H9 (cell line): ENCODE data around the gene TPBGL. TPM values are rescaled to one million over a fixed set of nuclear protein-coding genes. Genes with fewer than 3 reads are reported as not detected.

Experiments used
- DNase-seq: peaks from one replicate; pipeline ENCODE4 v3.0.0-alpha.2; 2017
- H2AFZ ChIP-seq: one replicate; pipeline ENCODE4 v1.6.1; 2013; ENCODE audit warnings: mild to moderate bottlenecking, low read length, control low read depth, moderate library complexity
- H2AK5ac ChIP-seq: 2 replicates; pipeline ENCODE4 v1.6.1; 2013; ENCODE audit warnings: low read length, control low read depth, mixed read lengths; ENCODE audit not compliant: insufficient read length
- H2BK120ac ChIP-seq: one replicate; pipeline ENCODE4 v1.6.1; 2013; ENCODE audit warnings: low read depth, mild to moderate bottlenecking, low read length, control low read depth, inconsistent platforms; ENCODE audit not compliant: poor library complexity, severe bottlenecking
- H2BK12ac ChIP-seq: 2 replicates; pipeline ENCODE4 v1.6.1; 2013; ENCODE audit warnings: low read length, control low read depth, mixed read lengths, low read depth; ENCODE audit not compliant: insufficient read length
- H2BK15ac ChIP-seq: 2 replicates; pipeline ENCODE4 v1.6.1; 2013; ENCODE audit warnings: low read depth, low read length, control low read depth
- H2BK20ac ChIP-seq: one replicate; pipeline ENCODE4 v1.6.1; 2013; ENCODE audit warnings: low read depth, mild to moderate bottlenecking, low read length, control low read depth, inconsistent platforms; ENCODE audit not compliant: poor library complexity, severe bottlenecking
- H2BK5ac ChIP-seq: 2 replicates; pipeline ENCODE4 v1.6.1; 2013; ENCODE audit warnings: low read length, control low read depth, mixed read lengths; ENCODE audit not compliant: insufficient read length
- H3K14ac ChIP-seq: 2 replicates; pipeline ENCODE4 v1.6.1; 2013; ENCODE audit warnings: low read length, control low read depth; ENCODE audit not compliant: insufficient read depth
- H3K18ac ChIP-seq: 2 replicates; pipeline ENCODE4 v1.6.1; 2013; ENCODE audit warnings: low read depth, mild to moderate bottlenecking, mixed read lengths, low read length, control low read depth; ENCODE audit not compliant: insufficient read length
- H3K23ac ChIP-seq: 2 replicates; pipeline ENCODE4 v1.6.1; 2013; ENCODE audit warnings: low read length, control low read depth, mixed read lengths, low read depth; ENCODE audit not compliant: insufficient read length
- H3K23me2 ChIP-seq: 2 replicates; pipeline ENCODE4 v1.6.1; 2013; ENCODE audit warnings: low read depth, mild to moderate bottlenecking, mixed read lengths, low read length, control low read depth; ENCODE audit not compliant: insufficient read length, poor library complexity, severe bottlenecking
- H3K27ac ChIP-seq: 2 replicates; pipeline ENCODE4 v1.5.1; 2013; ENCODE audit warnings: low read length, control low read depth, mixed read lengths, low read depth; ENCODE audit not compliant: insufficient read length
- H3K27me3 ChIP-seq: 2 replicates; pipeline ENCODE4 v1.6.1; 2013; ENCODE audit warnings: low read length, control low read depth, inconsistent platforms; ENCODE audit not compliant: insufficient read depth
- H3K4ac ChIP-seq: 2 replicates; pipeline ENCODE4 v1.6.1; 2013; ENCODE audit warnings: low read depth, mild to moderate bottlenecking, control low read depth, inconsistent platforms, low read length, moderate library complexity
- H3K4me1 ChIP-seq: 2 replicates; pipeline ENCODE4 v1.6.1; 2013; ENCODE audit warnings: low read length, control low read depth, inconsistent platforms; ENCODE audit not compliant: insufficient read depth
- H3K4me2 ChIP-seq: 2 replicates; pipeline ENCODE4 v1.6.1; 2013; ENCODE audit warnings: low read length, control low read depth, mixed read lengths; ENCODE audit not compliant: insufficient read length, insufficient read depth
- H3K56ac ChIP-seq: 2 replicates; pipeline ENCODE4 v1.6.1; 2013; ENCODE audit warnings: low read depth, mild to moderate bottlenecking, mixed read lengths, low read length, control low read depth; ENCODE audit not compliant: insufficient read length
- H3K79me1 ChIP-seq: 2 replicates; pipeline ENCODE4 v1.6.1; 2013; ENCODE audit warnings: low read depth, mild to moderate bottlenecking, moderate library complexity, low read length, control low read depth, inconsistent platforms; ENCODE audit not compliant: insufficient read depth, poor library complexity, severe bottlenecking
- H3K79me2 ChIP-seq: 2 replicates; pipeline ENCODE4 v1.6.1; 2013; ENCODE audit warnings: low read length, control low read depth, inconsistent platforms; ENCODE audit not compliant: insufficient read depth
- H3K9ac ChIP-seq: 2 replicates; pipeline ENCODE4 v1.6.1; 2013; ENCODE audit warnings: low read length, control low read depth, mixed read lengths; ENCODE audit not compliant: insufficient read length; ENCODE audit errors: extremely low read depth
- H3K9me3 ChIP-seq: one replicate; pipeline ENCODE4 v1.6.1; 2013; ENCODE audit warnings: low read depth, low read length, inconsistent platforms; ENCODE audit not compliant: control insufficient read depth
- H3T11ph ChIP-seq: one replicate; pipeline ENCODE4 v1.6.1; 2013; ENCODE audit warnings: mild to moderate bottlenecking, low read length, control low read depth, inconsistent platforms
- H4K20me1 ChIP-seq: one replicate; pipeline ENCODE4 v1.6.1; 2013; ENCODE audit not compliant: control insufficient read depth, insufficient read length, insufficient read depth
- H4K5ac ChIP-seq: 2 replicates; pipeline ENCODE4 v1.6.1; 2013; ENCODE audit warnings: low read depth, mild to moderate bottlenecking, mixed read lengths, low read length, control low read depth; ENCODE audit not compliant: insufficient read length
- H4K8ac ChIP-seq: replicated peaks from 2 replicates; pipeline ENCODE4 v1.6.1; 2013; ENCODE audit warnings: low read length, control low read depth, mixed read lengths, low read depth; ENCODE audit not compliant: insufficient read length
- H4K91ac ChIP-seq: 2 replicates; pipeline ENCODE4 v1.6.1; 2013; ENCODE audit warnings: low read depth, mild to moderate bottlenecking, moderate library complexity, mixed read lengths, low read length, control low read depth; ENCODE audit not compliant: insufficient read length
- H3K27ac Mint-ChIP-seq, 3 experiments: 2 replicates in 2 of 3; 3 replicates in 1 of 3; pipeline ENCODE4 v1.8.0; 2020 to 2021; ENCODE audit warnings: mixed read lengths in 3 of 3, mild to moderate bottlenecking in 1 of 3, moderate library complexity in 1 of 3
- H3K27me3 Mint-ChIP-seq: 2 replicates; pipeline ENCODE4 v1.8.0; 2021; ENCODE audit warnings: low read depth, mild to moderate bottlenecking, moderate library complexity, mixed read lengths
- H3K36me3 Mint-ChIP-seq, 3 experiments: 2 replicates in 2 of 3; 3 replicates in 1 of 3; pipeline ENCODE4 v1.8.0; 2020 to 2021; ENCODE audit warnings: low read depth in 3 of 3, mixed read lengths in 3 of 3; ENCODE audit not compliant: insufficient read depth in 1 of 3
- H3K4me1 Mint-ChIP-seq, 2 experiments: 2 replicates each; pipeline ENCODE4 v1.8.0; 2020; ENCODE audit warnings: mixed read lengths in 2 of 2
- H3K4me3 Mint-ChIP-seq, 2 experiments: 2 replicates in 1 of 2; 3 replicates in 1 of 2; pipeline ENCODE4 v1.8.0; 2020 to 2021; ENCODE audit warnings: mild to moderate bottlenecking in 2 of 2, mixed read lengths in 2 of 2, moderate library complexity in 1 of 2
- H3K9me3 Mint-ChIP-seq, 2 experiments: 2 replicates in 1 of 2; 3 replicates in 1 of 2; pipeline ENCODE4 v1.8.0; 2020; ENCODE audit warnings: mild to moderate bottlenecking in 2 of 2, mixed read lengths in 2 of 2, moderate library complexity in 1 of 2
- CTCF ChIP-seq: fragments of 200-600 bp; sonication (generic); conservative IDR thresholded peaks from 3 replicates; pipeline ENCODE4 v1.8.0; 2021; ENCODE audit warnings: antibody characterized with exemption, mild to moderate bottlenecking
- WGBS: extraction: QIAGEN DNeasy Blood & Tissue Kit; methylation state at CpG from one replicate; pipeline ENCODE4 v1.1.7; 2013; ENCODE audit warnings: missing lambda C conversion rate, low lambda C conversion rate, mixed read lengths; ENCODE audit not compliant: insufficient read length; ENCODE audit errors: extremely low coverage; 5-methylcytosine and 5-hydroxymethylcytosine counted together
- total RNA-seq: library from RNA; stranded (reverse); gene quantifications from 2 replicates; pipeline ENCODE4 v1.2.1, GENCODE V29; 2021

The TPBGL gene
- total RNA-seq, 1 experiment from 2014 or later: 0.61 TPM

DNA sequence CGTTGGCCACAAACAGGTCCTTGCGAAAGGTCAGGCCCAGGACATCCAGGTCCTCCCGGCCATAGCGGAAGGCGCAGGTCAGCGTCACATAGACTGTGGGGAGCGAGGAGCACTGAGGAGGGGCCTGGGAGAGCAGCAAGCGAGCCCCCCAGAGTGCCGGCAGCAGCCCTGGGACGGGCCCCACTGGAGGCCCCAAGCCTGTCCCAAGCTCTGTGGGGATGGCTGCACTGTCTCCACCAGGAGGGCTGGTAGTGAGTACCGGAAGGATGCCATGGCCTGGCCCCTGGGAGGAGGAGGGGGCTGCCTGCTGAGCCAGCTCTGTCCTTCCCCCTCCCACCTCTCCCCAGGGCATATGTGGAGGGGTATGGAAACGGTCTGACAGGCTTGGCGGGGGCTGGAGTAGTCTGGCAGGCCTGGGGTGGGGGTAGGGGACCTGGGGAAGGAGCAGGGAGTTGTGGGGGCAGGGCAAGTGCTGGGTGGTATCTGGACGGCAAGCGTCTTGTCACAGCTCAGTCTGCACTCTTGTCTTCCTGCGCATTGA, 42.9 kb downstream of the TPBGL start:
- no peaks in the 10 kb centered on the region for H3K27me3 Mint-ChIP-seq
- Histone ChIP-seq H3K79me1 (no peaks in the 10 kb centered on the region), H2BK15ac (no peak overlapping the region), H2BK20ac (no peak overlapping the region), H3T11ph (no peak overlapping the region), H4K20me1 (no peaks in the 10 kb centered on the region), H3K14ac (no peak overlapping the region), H3K18ac (no peak overlapping the region), H3K56ac (no peak overlapping the region), H3K23me2 (no peaks in the 10 kb centered on the region), H4K8ac (no peak overlapping the region), H3K27ac (no peak overlapping the region), H3K4me1 (no peaks in the 10 kb centered on the region), H3K23ac (no peak overlapping the region), H3K4ac (no peak overlapping the region), H2BK12ac (no peak overlapping the region), H2BK120ac (no peak overlapping the region), H2AFZ (no peak overlapping the region), H2AK5ac (no peak overlapping the region), H3K9ac (no peak overlapping the region), H3K9me3 (no peaks in the 10 kb centered on the region), H4K91ac (no peak overlapping the region), H3K27me3 (no peaks in the 10 kb centered on the region), H2BK5ac (no peak overlapping the region), H4K5ac (no peak overlapping the region), H3K4me2 (no peak overlapping the region), H3K79me2 (no peaks in the 10 kb centered on the region)
- H3K27ac Mint-ChIP-seq: no peak overlapping the region
- no peak for DNase-seq
- H3K4me1 Mint-ChIP-seq: peaks cover 11 to 15% of the 10 kb centered on the region in 2 experiments
- no peak for TF ChIP-seq CTCF
- H3K9me3 Mint-ChIP-seq: no peaks in the 10 kb centered on the region; a peak in 1 of 5 replicates
- no CpG with 5 or more reads among the region's 16 CpGs for WGBS
- H3K36me3 Mint-ChIP-seq: peaks cover 0 to 2% (median 0%) of the 10 kb centered on the region in 3 experiments; a peak in 1 of 7 replicates
- H3K4me3 Mint-ChIP-seq: no peak overlapping the region
